Measurements from ENCODE around the gene SLC4A2. TPM values are rescaled to one million over a fixed set of nuclear protein-coding genes. Genes with fewer than 3 reads are reported as not detected.

SLC4A2 gene
- polyA plus RNA-seq, 4 donors, result 68.0 to 137 (median 103) TPM

- DNase-seq (ENCODE audit: low read depth in 4 of 4, low spot score in 2 of 4), result no peak
These were observed 51.0 kb downstream of the SLC4A2 start for GRCh38 chr7:151110236-151110940.

GRCh38 chr7:151110941-151111645 is 51.7 kb downstream of the SLC4A2 start:
- DNase-seq (ENCODE audit: low read depth in 4 of 4, low spot score in 2 of 4), result no peak

GRCh38 chr7:151113344-151114150 is 54.2 kb downstream of the SLC4A2 start:
- DNase-seq (ENCODE audit: low read depth in 4 of 4, low spot score in 2 of 4), result no peak

- DNase-seq (ENCODE audit: low read depth in 4 of 4, low spot score in 2 of 4), result no peak
These were observed 55.0 kb downstream of the SLC4A2 start for GRCh38 chr7:151114151-151115090.

- no peak for DNase-seq (ENCODE audit: low read depth in 4 of 4, low spot score in 2 of 4)
These were observed 55.9 kb downstream of the SLC4A2 start for GRCh38 chr7:151115121-151115835.

- no peak for DNase-seq (ENCODE audit: low read depth in 4 of 4, low spot score in 2 of 4)
These were observed 56.5 kb downstream of the SLC4A2 start for GRCh38 chr7:151115836-151116418.

GRCh38 chr7:151116603-151117440 is 57.4 kb downstream of the SLC4A2 start:
- no peak for DNase-seq (ENCODE audit: low read depth in 4 of 4, low spot score in 2 of 4)

- no peak for DNase-seq (ENCODE audit: low read depth in 4 of 4, low spot score in 2 of 4)
These were observed 58.2 kb downstream of the SLC4A2 start for GRCh38 chr7:151117565-151117964.

GRCh38 chr7:151118108-151119054 is 59.0 kb downstream of the SLC4A2 start:
- DNase-seq (ENCODE audit: low read depth in 4 of 4, low spot score in 2 of 4), result no peak

- DNase-seq (ENCODE audit: low read depth in 4 of 4, low spot score in 2 of 4), result no peak
These were observed 59.6 kb downstream of the SLC4A2 start for GRCh38 chr7:151119055-151119415.

- DNase-seq (ENCODE audit: low read depth in 4 of 4, low spot score in 2 of 4), result no peak
These were observed 60.5 kb downstream of the SLC4A2 start for GRCh38 chr7:151119902-151120301.

GRCh38 chr7:151120896-151121295 is 61.5 kb downstream of the SLC4A2 start:
- no peak for DNase-seq (ENCODE audit: low read depth in 4 of 4, low spot score in 2 of 4)

- DNase-seq (ENCODE audit: low read depth in 4 of 4, low spot score in 2 of 4), result no peak
These were observed 62.2 kb downstream of the SLC4A2 start for GRCh38 chr7:151121380-151122170.

GRCh38 chr7:151122276-151122675 is 62.9 kb downstream of the SLC4A2 start:
- DNase-seq (ENCODE audit: low read depth in 4 of 4, low spot score in 2 of 4), result no peak

- DNase-seq (ENCODE audit: low read depth in 4 of 4, low spot score in 2 of 4), result no peak
These were observed 63.4 kb downstream of the SLC4A2 start for GRCh38 chr7:151122796-151123157.

- no peak for DNase-seq (ENCODE audit: low read depth in 4 of 4, low spot score in 2 of 4)
These were observed 63.9 kb downstream of the SLC4A2 start for GRCh38 chr7:151123158-151123821.
